Uterus (tissue), 2 donors: ENCODE measurements around the gene SLC39A1.

Experiments used
- POLR2A ChIP-seq, 2 donors: fragments of 450-650 bp; IDR thresholded peaks; one replicate each; pipeline ENCODE4 v1.6.1; 2016; ENCODE audit warnings: antibody characterized with exemption in 2 of 2, mild to moderate bottlenecking in 1 of 2, moderate library complexity in 1 of 2
- TF ChIP-seq, protein P1 (sequence below), 4 experiments: fragments of 200-600 bp in 2 of 4; fragments of 450-650 bp in 2 of 4; sonication (generic) in 2 of 4; IDR thresholded peaks; one replicate each; pipeline ENCODE4 v1.5.1; 2016 to 2019; ENCODE audit warnings: antibody characterized with exemption in 4 of 4, mild to moderate bottlenecking in 2 of 4, moderate library complexity in 1 of 4

DNA sequence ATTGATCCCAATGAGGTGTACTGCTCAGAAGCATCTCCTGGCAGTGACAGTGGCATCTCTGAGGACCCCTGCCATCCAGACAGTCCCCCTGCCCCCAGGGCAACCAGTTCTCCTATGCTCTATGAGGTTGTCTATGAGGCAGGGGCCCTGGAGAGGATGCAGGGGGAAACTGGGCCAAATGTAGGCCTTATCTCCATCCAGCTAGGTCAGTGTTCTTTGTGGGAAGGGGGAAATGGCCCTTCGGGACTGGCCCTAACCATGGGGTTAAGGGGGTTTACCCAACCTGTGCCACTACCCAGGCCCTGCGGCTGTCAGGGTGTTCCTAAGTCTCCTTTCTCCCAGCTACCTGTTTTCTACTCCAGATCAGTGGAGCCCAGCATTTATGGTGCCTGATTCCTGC, 5.6 kb upstream of the SLC39A1 start:
- TF ChIP-seq, protein P1, sequence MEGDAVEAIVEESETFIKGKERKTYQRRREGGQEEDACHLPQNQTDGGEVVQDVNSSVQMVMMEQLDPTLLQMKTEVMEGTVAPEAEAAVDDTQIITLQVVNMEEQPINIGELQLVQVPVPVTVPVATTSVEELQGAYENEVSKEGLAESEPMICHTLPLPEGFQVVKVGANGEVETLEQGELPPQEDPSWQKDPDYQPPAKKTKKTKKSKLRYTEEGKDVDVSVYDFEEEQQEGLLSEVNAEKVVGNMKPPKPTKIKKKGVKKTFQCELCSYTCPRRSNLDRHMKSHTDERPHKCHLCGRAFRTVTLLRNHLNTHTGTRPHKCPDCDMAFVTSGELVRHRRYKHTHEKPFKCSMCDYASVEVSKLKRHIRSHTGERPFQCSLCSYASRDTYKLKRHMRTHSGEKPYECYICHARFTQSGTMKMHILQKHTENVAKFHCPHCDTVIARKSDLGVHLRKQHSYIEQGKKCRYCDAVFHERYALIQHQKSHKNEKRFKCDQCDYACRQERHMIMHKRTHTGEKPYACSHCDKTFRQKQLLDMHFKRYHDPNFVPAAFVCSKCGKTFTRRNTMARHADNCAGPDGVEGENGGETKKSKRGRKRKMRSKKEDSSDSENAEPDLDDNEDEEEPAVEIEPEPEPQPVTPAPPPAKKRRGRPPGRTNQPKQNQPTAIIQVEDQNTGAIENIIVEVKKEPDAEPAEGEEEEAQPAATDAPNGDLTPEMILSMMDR (IDR thresholded peaks at IDR 0.05): no peak
- no peak for TF ChIP-seq POLR2A (IDR thresholded peaks at IDR 0.05)
